CD4-positive, alpha-beta T cell treated with Interleukin-4 for 4 hours (primary cell): ENCODE results near the gene PAEP.
"Not testable (repeated sequence)": the region's sequence is repeated elsewhere in the genome, so short reads cannot be mapped to it uniquely, and the experiment has no call there.

Source experiments
- DNase-seq: peaks from one replicate; pipeline ENCODE4 v3.0.0-alpha.2; 2020

Gene PAEP

DNA sequence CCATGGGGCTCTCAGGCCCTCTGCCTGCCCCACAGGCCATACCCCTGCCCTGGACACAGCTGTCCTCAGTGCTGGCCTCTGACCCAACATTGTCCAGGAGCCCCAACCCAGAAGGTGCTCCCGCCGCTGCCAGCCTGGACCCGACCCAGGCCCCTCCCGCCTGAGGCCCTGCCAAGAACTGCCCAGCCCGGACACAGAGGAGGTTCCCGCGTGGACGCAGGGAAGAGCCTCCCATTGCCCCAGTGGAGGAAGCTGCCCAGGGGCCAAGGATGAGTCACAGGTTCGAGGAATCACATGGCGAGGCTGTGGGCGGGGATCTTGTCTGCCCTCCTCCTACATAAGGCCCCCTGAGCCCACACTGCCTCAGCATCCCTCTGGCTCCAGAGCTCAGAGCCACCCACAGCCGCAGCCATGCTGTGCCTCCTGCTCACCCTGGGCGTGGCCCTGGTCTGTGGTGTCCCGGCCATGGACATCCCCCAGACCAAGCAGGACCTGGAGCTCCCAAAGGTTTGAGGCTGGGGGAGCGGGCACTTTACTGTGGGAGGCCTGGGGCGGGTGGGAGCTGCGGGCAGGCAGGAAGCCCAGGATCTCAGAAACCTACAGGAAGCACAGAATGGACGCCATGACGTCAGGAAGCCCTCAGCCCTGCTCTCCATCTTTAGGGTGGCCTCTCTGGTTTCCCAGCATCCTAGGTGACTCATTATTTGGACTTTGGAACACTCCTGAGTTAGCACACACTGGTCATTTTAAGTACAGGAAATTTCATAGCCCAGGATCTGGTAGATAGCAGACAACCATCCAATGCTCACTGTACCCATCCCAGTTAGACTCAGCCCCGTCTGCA is at the start of gene PAEP:
Gene PAEP, plus strand, starts transcription at position 366 of the 844 bp plus-strand sequence.
- DNase-seq = no peak

DNA sequence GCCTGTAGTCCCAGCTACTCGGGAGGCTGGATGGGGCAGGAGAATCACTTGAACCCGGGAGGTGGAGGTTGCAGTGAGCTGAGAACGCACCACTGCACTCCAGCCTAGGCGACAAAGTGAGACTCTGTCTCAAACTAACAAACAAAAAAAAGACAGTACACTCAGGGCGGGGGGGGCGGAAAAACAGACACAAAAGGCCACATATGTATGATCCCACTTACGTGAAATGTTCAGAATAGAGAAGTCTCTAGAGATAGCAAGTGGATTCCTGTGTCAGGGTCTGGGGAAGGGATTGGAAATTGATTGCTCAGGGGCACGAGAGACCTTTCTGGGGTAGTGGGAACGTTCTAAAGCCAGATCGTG is 49.3 kb upstream of the PAEP start:
- DNase-seq = no peak

DNA sequence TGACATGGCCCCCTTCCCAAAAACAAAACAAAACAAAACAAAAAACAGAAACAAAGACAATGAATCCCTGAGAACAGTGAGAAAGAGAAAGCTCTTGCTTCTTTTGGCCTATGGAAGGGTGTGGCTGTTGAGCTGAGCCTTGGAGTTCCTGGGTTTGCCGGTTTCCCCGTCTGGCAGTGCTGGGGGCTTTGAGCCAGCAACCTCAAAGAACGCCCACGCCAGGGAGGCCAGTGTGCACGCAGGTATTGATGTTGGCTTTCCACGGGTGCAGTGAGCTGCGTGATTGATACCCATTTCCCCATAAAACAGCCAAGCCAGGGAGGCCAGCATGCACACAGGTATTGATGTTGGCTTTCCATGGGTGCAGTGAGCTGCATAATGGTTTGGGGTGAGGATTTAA is 48.7 kb upstream of the PAEP start:
- no peak for DNase-seq

DNA sequence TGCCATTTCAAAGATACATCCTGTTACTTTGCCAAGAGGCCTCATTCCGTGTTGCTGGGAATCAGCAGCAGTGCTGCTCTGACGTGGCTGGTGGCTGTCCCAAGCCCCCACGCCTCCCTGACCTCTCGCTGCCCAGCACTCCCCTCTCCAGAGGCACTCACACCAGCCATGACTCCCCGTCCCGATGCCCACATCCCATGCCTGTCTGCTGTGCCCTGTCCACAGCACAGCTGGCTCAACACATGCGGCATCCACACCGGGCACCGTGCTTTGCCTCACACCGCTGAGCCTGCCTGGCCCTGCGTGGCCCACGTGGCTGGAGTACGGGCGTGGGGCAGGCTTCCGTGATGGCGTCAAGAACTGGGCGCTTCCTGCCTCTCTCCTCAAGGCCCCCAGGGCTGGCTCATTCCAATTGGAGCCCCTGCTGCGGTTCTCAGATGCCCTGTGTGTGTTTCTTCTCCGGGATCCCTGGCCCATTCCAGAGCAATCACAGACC is 48.2 kb upstream of the PAEP start:
- DNase-seq = no peak

DNA sequence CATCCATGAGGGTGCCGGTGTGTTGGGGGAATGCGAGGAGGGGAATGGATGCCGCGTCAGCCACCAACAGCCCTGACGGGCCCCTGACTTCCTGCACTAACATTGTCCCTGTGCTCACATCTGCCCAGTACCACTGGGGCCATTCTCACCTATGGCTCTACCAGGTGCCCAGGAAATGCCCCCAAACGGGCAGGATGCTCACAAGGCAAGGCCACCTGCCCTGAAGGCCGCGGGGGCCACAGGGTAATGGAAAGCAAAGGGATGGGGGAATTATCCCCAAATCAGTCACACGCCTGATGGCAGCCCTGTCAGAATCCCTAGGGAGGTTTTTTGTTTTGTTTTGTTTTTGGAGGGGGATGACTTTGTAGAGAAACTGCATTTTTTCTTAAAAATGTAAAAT is 47.6 kb upstream of the PAEP start:
- DNase-seq = not testable (repeated sequence)

DNA sequence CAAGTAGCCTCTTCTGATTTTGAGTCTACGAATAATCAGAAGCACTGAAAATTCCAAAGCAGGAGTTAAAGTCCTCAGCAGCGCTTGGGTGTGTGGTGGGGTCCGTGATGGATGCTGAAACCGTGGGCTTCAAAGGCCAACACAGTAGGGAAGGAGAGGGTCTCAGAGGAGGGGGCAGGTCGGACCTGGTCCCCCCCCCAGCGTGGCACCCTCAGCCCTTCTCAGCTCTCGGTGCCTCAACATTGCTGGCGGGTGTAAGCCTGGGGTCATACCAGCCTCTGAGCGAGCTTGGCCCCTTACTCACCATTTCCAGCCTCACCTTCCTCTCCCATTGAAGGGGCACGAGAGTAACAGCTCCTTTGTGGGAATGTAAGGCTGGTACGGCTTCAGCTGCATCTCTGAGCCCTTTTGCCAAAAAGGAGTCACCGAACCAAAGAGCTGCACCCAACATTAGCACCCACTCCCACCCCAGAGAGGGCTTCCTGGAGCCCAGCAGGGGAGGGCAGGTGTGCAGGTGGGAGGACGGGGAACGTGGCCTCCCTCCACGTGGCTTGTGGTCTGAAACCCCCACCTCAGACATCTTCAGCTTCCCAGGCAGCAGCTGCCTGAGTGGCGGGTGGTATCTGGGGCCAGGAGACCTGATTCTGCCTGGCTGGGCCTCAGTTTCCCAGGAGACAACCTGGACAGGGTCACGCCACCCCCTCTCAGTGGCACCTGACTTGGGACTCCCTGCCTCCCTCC is 47.0 kb upstream of the PAEP start:
- no peak for DNase-seq

DNA sequence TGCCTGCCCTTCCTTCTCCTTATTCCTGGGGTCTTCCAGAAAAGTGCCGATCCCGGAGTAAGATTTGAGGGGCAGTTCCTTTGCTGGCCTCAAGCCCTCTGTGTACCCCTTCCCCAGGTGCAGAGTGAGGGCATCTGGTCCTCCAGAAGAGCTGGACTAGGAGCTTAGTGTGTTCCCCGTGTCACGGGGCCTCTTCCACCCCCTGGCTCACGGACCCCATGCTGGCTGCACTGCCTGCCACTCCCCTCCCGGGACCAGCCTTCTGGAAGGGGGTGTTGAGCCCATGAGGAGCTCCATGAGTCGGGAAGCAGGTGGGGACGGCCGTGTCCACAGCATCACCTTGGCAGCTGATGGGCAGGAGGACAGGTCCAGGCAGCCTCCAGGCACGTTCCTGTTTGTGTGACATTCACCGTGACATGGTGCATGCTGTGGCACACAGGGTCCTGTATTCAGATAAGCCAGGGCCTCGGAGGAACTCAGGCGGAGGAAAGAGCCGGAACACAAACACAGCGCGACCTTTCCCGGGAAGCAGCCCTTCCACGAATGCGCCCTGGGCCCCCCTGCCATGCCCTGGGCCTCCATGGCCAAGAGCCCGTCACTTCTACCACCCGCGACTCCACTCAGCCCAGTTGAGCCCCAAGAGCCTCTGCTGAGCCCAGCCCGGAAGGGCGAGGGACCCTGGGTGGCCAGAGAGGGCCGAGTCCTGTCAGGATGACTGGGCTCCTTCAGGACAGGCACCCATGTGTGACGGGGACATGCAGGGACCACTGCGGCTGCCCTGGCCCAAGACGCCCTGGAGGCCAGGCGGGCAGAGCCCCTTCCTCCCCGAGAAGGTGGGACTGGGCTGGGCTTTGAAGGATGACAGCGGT is 46.2 kb upstream of the PAEP start:
- no peak for DNase-seq

DNA sequence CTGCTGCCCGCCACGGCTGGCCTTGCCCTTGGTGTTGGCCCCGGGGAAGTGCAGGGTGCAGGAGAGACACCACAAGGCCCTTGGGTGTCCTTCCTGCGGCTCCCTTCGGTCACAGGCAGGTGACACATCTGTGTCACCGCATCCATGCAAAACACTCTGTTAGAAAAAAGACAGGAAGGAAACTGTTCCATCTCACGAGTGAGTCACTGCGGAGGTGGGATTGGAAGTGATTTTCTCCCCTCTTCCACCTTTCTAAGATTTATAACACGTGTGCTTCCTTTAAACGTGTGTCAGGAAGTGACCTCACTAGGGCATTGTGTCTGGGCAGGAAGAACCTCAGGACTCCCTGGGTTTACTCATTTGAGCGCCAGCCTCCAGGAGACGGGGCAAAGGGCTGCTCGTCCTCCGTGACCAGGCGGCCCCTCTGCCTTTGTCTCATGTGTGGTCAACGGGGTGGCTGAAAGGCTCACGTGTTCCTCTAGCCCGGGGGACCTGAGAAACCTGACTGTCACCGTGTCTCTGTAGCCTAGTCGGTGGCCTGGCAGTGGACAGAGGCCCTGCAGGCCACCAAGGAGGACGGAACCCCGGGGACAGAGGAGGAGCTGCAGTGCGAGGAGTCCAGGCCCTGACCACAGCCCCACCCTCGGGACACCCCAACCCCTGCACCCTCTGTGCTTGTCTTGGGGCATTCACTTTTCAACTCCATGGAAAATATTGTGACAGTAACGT is 45.3 kb upstream of the PAEP start:
- DNase-seq = no peak

DNA sequence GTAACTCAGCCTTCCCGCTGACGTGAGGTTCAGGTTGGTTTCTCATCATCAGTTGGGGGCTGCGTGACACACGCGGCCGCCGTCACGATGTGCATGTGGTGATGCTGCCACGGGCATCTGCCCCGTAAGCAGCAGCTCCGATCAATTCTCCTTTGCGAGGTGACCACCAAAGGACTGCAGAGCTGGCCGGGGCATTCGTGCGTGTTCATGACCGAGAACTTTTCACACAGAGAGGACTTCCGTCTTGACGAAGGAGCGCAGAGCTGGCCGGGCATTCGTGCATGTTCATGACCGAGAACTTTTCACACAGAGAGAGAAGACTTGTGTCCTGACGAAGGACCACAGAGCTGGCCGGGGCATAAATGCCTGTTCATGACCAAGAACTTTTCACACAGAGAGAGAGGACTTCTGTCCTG is 44.1 kb upstream of the PAEP start:
- DNase-seq = no peak

DNA sequence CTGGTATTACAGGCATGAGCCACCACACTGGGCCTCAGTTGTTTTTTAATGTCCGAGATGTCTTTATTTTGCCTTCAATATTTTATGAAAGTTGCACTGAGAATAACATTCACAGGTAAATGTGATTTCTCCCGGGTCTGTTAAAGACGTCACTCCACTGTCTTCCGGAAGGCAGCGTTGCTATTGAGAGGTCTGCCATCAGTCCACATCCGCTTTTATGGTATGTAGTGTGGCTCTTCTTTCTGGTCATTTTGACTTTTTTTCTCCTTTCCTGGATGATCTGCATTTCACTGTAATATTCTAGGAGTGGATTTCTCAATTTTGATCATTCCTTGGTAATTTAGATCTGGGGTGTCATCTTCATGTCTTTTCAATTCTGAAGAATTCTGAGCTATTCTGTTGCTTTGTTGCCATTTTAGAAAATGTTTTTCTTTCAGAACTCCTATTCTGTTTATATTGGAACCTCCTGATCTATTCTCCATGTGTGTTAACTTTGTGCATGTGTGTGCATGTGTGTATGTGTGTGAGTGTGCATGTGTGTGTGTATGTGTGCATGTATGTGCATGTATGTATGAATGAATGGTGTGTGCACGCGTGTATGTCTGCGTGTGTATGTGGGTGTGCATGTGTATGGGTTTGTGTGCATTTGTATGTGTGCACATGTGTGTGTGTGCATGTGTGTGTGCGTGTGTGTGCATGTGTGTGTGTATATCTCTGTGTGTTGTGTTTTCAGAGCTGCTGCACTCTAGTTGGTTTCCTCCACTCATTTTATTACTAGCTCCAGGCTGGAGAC is 42.2 kb upstream of the PAEP start:
- DNase-seq = no peak

DNA sequence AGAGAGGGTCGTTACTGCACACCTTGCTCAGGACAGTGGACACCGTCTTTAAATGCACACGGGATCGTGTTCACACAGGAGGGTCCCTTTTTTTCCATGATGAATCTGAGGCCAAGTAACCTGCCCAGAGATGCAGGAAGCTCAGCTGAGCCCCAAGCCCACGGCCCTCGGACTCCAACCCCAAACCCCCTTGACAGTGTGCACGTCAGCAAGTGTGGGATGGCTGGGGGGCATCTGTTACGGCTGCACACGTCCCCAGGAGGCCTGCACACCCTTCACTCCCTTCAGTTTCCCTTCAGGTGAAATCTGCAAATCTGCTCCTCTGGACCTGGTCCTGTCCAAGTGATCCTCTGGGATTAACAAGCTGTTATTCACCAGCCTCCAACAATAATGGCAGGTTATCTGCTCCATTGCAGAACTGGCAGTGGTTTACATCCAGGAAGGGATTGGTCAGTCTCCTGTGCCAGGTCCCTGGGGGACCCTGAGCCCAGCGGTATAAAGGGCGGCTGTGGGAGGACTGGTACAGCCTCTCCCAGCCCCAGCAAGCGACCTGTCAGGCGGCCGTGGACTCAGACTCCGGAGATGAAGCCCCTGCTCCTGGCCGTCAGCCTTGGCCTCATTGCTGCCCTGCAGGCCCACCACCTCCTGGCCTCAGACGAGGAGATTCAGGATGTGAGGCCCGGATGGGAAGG is 40.5 kb upstream of the PAEP start, which contains the start of gene LCN1:
Gene LCN1, plus strand, starts transcription at position 525 of the 692 bp plus-strand sequence. Its CDS starts 58 bp downstream, at position 583.
- DNase-seq = no peak

DNA sequence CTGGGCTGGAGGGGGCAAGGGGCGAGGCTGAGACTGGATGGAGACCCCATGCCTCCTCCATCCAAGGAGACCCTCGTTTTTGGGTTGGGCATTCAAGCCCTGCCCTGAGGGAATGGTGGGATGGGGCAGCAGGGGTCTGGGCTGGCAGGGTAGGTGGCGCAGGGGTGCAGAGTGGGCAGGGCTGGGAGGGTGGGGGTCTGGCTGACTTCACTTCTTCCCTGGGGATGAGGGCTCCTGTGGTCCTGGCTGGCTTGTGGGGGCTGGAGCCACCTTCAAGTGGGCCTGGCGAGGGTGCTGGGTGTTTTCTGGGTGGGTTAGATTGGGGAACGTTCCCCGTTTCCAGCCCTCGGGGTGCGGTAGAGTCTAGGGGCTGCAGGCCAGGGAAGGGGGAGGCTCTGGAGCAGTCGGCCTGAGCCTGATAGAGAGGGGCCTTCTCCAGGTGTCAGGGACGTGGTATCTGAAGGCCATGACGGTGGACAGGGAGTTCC is 39.9 kb upstream of the PAEP start:
- no peak for DNase-seq

DNA sequence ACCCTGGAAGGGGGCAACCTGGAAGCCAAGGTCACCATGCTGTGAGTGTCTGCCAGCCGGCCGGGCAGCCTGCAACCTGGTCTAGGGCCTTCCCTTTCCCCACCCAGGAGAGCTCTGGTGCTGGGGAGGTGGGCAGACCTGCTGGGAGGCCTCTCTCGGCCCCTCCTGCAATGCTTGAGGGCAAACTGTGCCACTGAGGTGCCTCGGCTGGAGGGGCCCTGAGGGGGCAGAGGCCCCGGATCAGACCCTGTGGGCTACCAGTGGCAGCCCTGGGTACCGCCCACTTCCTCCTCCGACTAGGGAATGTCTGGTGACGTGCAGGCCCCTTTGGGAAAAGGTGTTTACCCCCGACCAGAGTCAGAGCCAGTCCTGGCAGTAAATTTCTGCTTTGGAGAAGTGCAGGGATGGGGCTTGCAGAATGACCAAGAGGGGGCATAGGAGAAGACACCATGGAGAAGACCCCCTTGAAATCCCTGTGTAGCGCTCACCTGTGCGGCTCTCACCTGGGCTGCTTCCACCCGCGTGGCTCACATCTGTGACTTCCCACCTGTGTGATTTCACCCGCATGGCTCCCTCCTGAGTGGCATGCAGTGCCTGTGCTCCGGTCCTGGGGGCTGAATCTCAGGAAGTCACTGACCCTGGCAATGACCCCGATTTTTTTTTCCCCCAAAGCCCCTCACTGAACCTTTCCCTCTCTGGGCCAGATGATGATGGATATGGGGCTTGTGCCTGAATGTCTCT is 39.2 kb upstream of the PAEP start:
- no peak for DNase-seq

DNA sequence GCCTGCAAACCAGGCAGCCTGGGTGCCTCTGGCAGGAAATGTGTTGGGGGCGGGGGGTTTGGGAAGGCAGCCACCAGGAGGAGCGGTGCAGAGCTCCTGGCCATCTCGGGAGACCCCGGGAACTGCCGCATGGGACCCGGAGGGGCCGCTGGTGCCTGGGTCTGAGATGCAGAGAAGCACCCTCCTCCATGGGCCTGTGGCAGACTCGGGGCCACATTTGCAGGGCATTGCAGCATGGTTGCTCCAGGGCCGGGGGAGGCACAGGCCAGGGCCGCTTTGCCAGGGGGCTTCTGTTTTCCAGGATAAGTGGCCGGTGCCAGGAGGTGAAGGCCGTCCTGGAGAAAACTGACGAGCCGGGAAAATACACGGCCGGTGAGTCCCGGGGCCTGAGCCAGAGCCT is 38.6 kb upstream of the PAEP start:
- DNase-seq = no peak

DNA sequence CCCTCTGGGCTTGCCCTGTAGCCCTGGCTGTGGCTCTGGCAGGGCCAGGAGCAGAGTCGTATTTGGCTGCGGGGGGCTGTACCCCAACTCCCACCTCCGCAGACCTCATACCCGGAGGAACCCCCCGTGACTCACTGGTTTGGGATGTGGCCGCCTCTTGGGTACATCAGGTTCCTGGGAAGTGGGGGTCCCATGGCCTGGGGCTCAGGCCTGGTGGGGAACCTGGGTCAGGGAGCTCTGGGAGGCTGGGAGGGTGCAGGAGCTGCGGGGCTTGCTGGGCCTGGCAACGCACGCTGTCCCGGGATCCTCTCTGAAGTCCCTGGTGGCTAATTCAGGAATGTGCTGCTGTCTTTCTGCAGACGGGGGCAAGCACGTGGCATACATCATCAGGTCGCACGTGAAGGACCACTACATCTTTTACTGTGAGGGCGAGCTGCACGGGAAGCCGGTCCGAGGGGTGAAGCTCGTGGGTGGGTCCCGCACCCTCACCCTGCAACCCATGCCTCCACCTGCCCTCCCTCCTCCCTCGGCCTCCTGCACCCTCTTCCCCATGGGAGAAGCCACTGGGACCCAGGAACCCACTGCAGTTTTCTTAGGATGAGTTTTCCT is 37.9 kb upstream of the PAEP start:
- no peak for DNase-seq

DNA sequence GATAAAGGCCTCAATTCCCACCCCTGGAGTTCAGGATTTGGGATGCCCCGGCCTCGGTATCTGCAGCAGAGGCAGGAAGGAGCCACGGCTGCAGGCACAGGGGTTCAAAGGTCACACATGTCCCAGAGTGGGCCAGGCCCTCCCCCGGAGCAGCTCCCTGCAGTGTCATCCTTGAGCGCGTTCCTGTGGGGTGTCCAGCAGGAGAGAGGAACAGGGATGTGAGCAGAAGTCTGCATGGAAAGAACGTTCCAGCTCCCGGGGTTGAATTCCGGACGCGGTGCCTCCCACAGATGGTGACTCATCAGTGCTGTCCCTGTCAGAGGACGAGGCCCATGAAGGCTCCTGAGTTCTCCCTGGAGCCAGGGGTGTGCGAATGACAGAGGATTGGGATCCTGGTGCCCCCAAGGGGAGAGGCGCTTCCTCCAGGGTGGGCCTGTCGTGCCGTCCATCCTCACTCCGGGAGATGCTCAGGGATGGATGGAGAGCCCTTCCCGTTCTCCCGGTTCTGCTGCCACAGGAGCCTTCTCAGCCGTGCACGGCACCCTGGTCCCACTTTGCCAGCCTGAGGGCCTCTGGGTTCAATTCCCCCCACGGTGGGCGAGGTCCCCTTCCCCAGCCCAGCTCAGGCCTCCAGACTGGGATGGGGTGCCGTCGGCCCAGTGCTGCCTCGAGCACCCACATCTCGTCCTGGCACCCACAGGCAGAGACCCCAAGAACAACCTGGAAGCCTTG is 37.3 kb upstream of the PAEP start:
- DNase-seq = no peak

DNA sequence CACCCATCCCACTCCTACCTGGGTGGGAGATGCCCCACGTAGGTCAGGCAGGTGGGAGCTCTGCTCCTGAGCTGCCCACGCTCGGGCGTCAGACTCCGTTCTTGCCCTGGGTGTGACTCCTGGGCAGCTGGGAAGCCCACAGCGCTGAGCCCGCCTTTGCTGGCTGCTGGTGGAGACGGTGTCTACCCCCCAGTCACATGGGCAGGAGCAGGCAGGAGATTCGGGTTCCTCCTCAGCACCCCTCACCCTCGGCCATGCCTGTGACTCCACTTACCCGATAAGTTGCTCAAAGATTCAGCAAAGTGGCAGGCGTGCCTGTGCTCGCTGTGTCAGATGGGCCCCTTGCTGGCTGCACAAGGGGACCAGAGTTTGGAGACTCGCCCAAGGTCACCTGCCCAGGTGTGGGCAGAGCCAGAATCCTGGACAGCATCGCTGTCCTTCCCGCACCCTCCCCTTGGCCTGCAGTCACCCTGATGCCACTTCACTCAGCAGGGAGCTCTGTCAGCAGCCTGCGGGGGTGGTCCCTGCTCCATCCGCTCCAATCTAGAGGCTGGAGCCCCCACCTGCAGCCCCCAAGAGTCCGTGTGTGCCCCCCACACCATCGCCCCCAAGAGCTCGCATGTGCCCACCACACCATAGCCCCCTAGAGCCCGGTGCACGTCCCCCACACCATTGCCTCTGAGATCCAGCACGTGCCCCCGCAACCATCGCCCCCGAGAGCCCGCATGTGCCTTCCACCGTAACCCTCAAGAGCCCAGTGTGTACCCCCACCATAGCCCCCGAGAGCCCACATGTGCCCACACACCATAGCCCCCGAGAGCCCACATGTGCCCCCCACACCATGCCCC is 36.1 kb upstream of the PAEP start:
- DNase-seq = no peak
